PC-9 (cell line): ENCODE measurements around the gene PTGER3.

Experiments used
- CTCF ChIP-seq: fragments of 200-600 bp; sonication (generic); conservative IDR thresholded peaks from 2 replicates; pipeline ENCODE4 v1.6.1; 2017; ENCODE audit warnings: mixed run types, antibody characterized with exemption, mild to moderate bottlenecking, moderate library complexity
- EZH2 ChIP-seq: fragments of 200-600 bp; sonication (generic); IDR thresholded peaks from 2 replicates; pipeline ENCODE4 v1.8.0; 2017; ENCODE audit warnings: antibody characterized with exemption, low read depth

GRCh38 chr1:71053146-71053545 is 5.5 kb upstream of the PTGER3 start:
- TF ChIP-seq CTCF = no peak
- TF ChIP-seq EZH2 = no peak
